ENCODE measurements around the gene ARPC5.

ARPC5 gene

DNA sequence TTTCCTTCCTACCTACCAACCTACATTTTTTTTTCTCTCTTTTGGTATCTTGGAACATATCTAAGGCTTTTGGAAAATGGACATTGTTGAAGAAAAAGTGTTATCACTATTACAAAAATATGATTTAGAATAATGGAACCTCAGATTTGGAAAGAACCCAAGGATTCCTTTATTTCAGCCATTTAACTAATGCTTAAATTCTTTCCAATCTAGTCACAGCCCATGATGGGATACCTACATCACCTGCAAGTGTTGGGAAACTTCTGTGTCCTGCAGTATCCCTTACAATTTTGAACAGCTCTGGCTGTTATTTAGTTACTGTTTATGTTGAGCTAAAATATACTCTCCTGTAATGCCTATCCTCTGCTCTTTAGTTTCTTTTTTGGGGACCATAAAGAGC is 39.8 kb upstream of the ARPC5 start:
- TF ChIP-seq CTCF (IDR thresholded peaks at IDR 0.05; ENCODE audit: low read length) (no peak), EZH2 (IDR thresholded peaks at IDR 0.05; ENCODE audit: borderline replicate concordance, low read length) (no peak)
- Histone ChIP-seq H3K79me2 (ENCODE audit: insufficient read depth, low read length) (no peaks in the 10 kb centered on the region), H3F3A (ENCODE audit: insufficient read depth, low read length) (no peaks in the 10 kb centered on the region), H3K36me3 (ENCODE audit: insufficient read depth, low read length) (no peaks in the 10 kb centered on the region), H3K9me2 (ENCODE audit: low read depth, low read length) (no peaks in the 10 kb centered on the region), H3K4me2 (ENCODE audit: low read length) (no peak overlapping the region), H3K27me3 (ENCODE audit: insufficient read depth, low read length) (no peaks in the 10 kb centered on the region), H3K27ac (ENCODE audit: low read depth, low read length, poor library complexity, severe bottlenecking) (no peak overlapping the region), H3K9me3 (ENCODE audit: low read length) (no peaks in the 10 kb centered on the region), H3K4me1 (ENCODE audit: insufficient read depth, low read length, severe bottlenecking) (no peaks in the 10 kb centered on the region), H4K20me1 (ENCODE audit: insufficient read depth, low read length) (no peaks in the 10 kb centered on the region), H3K9ac (ENCODE audit: low read length) (no peak overlapping the region), H3K4me3 (ENCODE audit: low read depth, low read length, poor library complexity, severe bottlenecking) (no peak overlapping the region), H2AFZ (ENCODE audit: low read length) (no peak overlapping the region)

GRCh38 chr1:183674886-183675285 is 39.3 kb upstream of the ARPC5 start:
- Histone ChIP-seq H3K27ac (ENCODE audit: low read depth, low read length, poor library complexity, severe bottlenecking) (no peak overlapping the region), H2AFZ (ENCODE audit: low read length) (no peak overlapping the region), H3K9ac (ENCODE audit: low read length) (no peak overlapping the region), H3K9me3 (ENCODE audit: low read length) (no peaks in the 10 kb centered on the region), H3K27me3 (ENCODE audit: insufficient read depth, low read length) (no peaks in the 10 kb centered on the region), H3K4me1 (ENCODE audit: insufficient read depth, low read length, severe bottlenecking) (no peaks in the 10 kb centered on the region), H3K79me2 (ENCODE audit: insufficient read depth, low read length) (no peaks in the 10 kb centered on the region), H3K9me2 (ENCODE audit: low read depth, low read length) (no peaks in the 10 kb centered on the region), H3F3A (ENCODE audit: insufficient read depth, low read length) (no peaks in the 10 kb centered on the region), H4K20me1 (ENCODE audit: insufficient read depth, low read length) (no peaks in the 10 kb centered on the region), H3K4me3 (ENCODE audit: low read depth, low read length, poor library complexity, severe bottlenecking) (no peak overlapping the region), H3K4me2 (ENCODE audit: low read length) (no peak overlapping the region), H3K36me3 (ENCODE audit: insufficient read depth, low read length) (no peaks in the 10 kb centered on the region)
- TF ChIP-seq EZH2 (IDR thresholded peaks at IDR 0.05; ENCODE audit: borderline replicate concordance, low read length) (no peak), CTCF (IDR thresholded peaks at IDR 0.05; ENCODE audit: low read length) (no peak)

DNA sequence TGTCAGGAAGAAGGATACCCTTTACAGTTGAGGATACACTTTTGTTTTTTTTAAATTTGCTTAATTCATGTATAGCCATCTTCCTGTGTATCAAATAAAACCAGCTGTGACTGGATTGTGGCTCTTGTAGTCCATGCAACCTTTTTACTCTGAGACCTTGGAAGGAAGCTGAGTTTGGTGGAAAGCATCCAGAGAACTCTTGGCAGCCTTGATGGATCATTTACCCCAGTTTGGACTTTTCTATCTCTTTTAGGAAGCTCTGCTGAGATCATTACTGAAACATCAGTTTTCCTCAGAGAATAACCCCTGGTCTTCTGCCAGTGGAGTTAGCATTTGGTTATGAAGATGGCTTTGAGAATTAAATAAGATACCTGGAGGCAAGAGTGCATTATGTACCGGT is 38.8 kb upstream of the ARPC5 start:
- Histone ChIP-seq H3K27ac (ENCODE audit: low read depth, low read length, poor library complexity, severe bottlenecking) (no peak overlapping the region), H2AFZ (ENCODE audit: low read length) (no peak overlapping the region), H3K9ac (ENCODE audit: low read length) (no peak overlapping the region), H3K27me3 (ENCODE audit: insufficient read depth, low read length) (no peaks in the 10 kb centered on the region), H3K9me3 (ENCODE audit: low read length) (no peaks in the 10 kb centered on the region), H3K4me3 (ENCODE audit: low read depth, low read length, poor library complexity, severe bottlenecking) (no peak overlapping the region), H3K36me3 (ENCODE audit: insufficient read depth, low read length) (no peaks in the 10 kb centered on the region), H3K4me2 (ENCODE audit: low read length) (no peak overlapping the region), H4K20me1 (ENCODE audit: insufficient read depth, low read length) (no peaks in the 10 kb centered on the region), H3K4me1 (ENCODE audit: insufficient read depth, low read length, severe bottlenecking) (no peaks in the 10 kb centered on the region), H3K9me2 (ENCODE audit: low read depth, low read length) (no peaks in the 10 kb centered on the region), H3K79me2 (ENCODE audit: insufficient read depth, low read length) (no peaks in the 10 kb centered on the region), H3F3A (ENCODE audit: insufficient read depth, low read length) (no peaks in the 10 kb centered on the region)
- no peak for TF ChIP-seq CTCF (IDR thresholded peaks at IDR 0.05; ENCODE audit: low read length)
- TF ChIP-seq EZH2 (IDR thresholded peaks at IDR 0.05; ENCODE audit: borderline replicate concordance, low read length), result no peak

All from OCI-LY1 (cell line).